Neuron (in vitro differentiated cells): ENCODE measurements around the gene BACH2.
"Not testable (repeated sequence)": the region's sequence is repeated elsewhere in the genome, so short reads cannot be mapped to it uniquely, and the experiment has no call there.

Experiments used
- H2AFZ ChIP-seq: one replicate; pipeline ENCODE4 v1.6.1; 2013; ENCODE audit warnings: low read depth, mild to moderate bottlenecking, inconsistent platforms, low read length, moderate library complexity
- H3K27me3 ChIP-seq: one replicate; pipeline ENCODE4 v1.6.1; 2013; ENCODE audit warnings: low read length; ENCODE audit not compliant: insufficient read depth
- H3K36me3 ChIP-seq: one replicate; pipeline ENCODE4 v1.6.1; 2013; ENCODE audit warnings: low read length; ENCODE audit not compliant: insufficient read depth
- H3K4me1 ChIP-seq: one replicate; pipeline ENCODE4 v1.6.1; 2013; ENCODE audit warnings: low read length; ENCODE audit not compliant: insufficient read depth
- H3K4me3 ChIP-seq: 2 replicates; pipeline ENCODE4 v1.5.1; 2013; ENCODE audit warnings: mild to moderate bottlenecking, low read length, moderate library complexity
- H3K9me3 ChIP-seq: one replicate; pipeline ENCODE4 v1.6.1; 2013; ENCODE audit warnings: low read length

The BACH2 gene

DNA sequence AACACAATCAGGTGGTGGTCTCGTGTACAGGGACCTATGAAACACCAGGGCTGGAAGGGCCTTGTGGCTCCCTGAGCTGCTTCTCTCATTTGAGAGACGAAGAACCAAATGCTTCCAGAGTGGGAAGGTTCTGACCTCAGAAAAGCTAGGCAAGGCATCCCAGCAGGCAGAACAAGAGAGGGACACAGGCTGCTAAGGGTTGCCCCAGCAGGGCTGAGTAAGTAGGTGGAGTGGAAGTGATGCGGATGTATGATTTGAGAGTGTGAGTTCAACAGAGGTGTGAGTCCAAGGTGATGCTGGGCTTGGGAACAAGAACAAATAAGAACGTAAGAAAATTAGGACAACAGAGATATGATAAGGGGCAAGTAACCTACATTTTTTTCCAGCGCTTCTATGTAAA, 147.8 kb downstream of the BACH2 start:
- no peak overlapping the region for H2AFZ ChIP-seq
- H3K4me1 ChIP-seq, result no peaks in the 10 kb centered on the region
- peaks cover 6% of the 10 kb centered on the region for H3K9me3 ChIP-seq
- no peaks in the 10 kb centered on the region for H3K27me3 ChIP-seq
- H3K36me3 ChIP-seq, result no peaks in the 10 kb centered on the region
- no peak overlapping the region for H3K4me3 ChIP-seq

DNA sequence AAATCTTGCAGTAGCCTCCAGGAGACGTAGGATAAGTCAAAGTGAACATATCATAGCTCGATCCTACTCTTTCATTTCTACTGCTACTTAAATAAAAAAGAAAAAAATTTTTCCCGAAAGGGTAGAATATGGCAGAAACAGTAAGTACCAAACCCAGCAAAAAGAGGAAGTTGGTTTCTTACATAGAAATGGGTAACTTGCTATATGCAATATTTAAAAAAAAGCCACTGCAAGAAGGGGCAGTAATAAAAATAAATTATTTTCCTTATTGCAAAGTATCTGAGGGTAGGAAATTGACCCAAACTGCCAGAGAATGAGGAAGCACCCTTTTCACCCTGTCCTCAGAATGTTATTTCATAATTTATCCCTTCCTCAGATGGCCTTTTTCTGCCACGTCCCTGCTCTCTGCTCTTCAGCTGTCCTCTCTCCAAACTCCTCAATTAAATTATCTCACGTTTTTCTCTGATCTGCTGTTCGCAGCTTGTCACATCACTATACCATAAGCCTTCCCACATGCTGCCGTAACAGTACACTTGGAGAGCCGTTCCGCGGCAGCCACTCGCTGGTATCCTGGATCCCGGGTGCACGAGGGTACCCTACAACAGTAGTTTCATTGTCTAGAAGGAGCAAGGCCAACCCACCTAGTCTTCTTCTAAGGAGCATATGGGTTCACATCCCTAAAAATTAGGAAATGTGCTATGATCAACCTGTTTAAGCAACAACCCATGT, 149.6 kb downstream of the BACH2 start:
- H3K36me3 ChIP-seq, result no peaks in the 10 kb centered on the region
- no peak overlapping the region for H3K4me3 ChIP-seq
- no peaks in the 10 kb centered on the region for H3K27me3 ChIP-seq
- peaks cover 6% of the 10 kb centered on the region for H3K9me3 ChIP-seq
- no peak overlapping the region for H2AFZ ChIP-seq
- H3K4me1 ChIP-seq, result no peaks in the 10 kb centered on the region

DNA sequence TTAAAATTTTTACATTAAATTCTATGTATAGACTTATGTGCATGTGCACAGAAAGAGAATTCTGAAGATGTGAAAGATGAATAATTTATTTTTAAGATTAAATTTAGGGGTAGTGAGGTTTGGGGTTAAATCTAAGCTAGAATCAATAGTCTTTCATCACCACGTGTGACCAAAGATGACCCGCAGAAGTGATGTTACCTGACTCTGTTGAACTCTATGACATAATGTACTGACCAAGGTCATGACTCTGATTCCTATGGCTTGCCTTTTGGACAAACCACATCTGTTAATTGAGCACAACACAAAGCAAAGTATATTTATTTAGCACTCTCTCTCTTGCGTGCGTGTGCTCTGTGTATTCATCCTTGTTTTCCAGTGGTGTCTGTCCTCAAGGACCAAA, 150.6 kb downstream of the BACH2 start:
- Histone ChIP-seq H3K36me3 (no peaks in the 10 kb centered on the region), H3K27me3 (no peaks in the 10 kb centered on the region), H3K4me3 (no peak overlapping the region), H3K9me3 (peaks cover 6% of the 10 kb centered on the region), H3K4me1 (no peaks in the 10 kb centered on the region), H2AFZ (no peak overlapping the region)

- H3K36me3 ChIP-seq, result no peaks in the 10 kb centered on the region
- no peaks in the 10 kb centered on the region for H3K27me3 ChIP-seq
- no peaks in the 10 kb centered on the region for H3K4me1 ChIP-seq
- H3K9me3 ChIP-seq, result no peaks in the 10 kb centered on the region
- no peak overlapping the region for H2AFZ ChIP-seq
- no peak overlapping the region for H3K4me3 ChIP-seq
Observed at GRCh38 chr6:90144928-90145555, 151.6 kb downstream of the BACH2 start.

GRCh38 chr6:90144396-90144795, 152.2 kb downstream of the BACH2 start:
- H3K4me3 ChIP-seq, result no peak overlapping the region
- H3K4me1 ChIP-seq, result no peaks in the 10 kb centered on the region
- no peaks in the 10 kb centered on the region for H3K27me3 ChIP-seq
- no peak overlapping the region for H2AFZ ChIP-seq
- no peaks in the 10 kb centered on the region for H3K36me3 ChIP-seq
- H3K9me3 ChIP-seq, result peaks cover 3% of the 10 kb centered on the region

- Histone ChIP-seq H3K27me3 (no peaks in the 10 kb centered on the region), H3K4me1 (peaks cover 9% of the 10 kb centered on the region), H3K9me3 (peaks cover 3% of the 10 kb centered on the region), H3K4me3 (no peak overlapping the region), H3K36me3 (no peaks in the 10 kb centered on the region), H2AFZ (no peak overlapping the region)
Observed at GRCh38 chr6:90140683-90141082, 156.0 kb downstream of the BACH2 start.

- peaks cover 3% of the 10 kb centered on the region for H3K9me3 ChIP-seq
- H3K36me3 ChIP-seq, result no peaks in the 10 kb centered on the region
- peaks cover 9% of the 10 kb centered on the region for H3K4me1 ChIP-seq
- H2AFZ ChIP-seq, result no peak overlapping the region
- no peaks in the 10 kb centered on the region for H3K27me3 ChIP-seq
- no peak overlapping the region for H3K4me3 ChIP-seq
Observed at GRCh38 chr6:90139272-90139817, 157.3 kb downstream of the BACH2 start.

DNA sequence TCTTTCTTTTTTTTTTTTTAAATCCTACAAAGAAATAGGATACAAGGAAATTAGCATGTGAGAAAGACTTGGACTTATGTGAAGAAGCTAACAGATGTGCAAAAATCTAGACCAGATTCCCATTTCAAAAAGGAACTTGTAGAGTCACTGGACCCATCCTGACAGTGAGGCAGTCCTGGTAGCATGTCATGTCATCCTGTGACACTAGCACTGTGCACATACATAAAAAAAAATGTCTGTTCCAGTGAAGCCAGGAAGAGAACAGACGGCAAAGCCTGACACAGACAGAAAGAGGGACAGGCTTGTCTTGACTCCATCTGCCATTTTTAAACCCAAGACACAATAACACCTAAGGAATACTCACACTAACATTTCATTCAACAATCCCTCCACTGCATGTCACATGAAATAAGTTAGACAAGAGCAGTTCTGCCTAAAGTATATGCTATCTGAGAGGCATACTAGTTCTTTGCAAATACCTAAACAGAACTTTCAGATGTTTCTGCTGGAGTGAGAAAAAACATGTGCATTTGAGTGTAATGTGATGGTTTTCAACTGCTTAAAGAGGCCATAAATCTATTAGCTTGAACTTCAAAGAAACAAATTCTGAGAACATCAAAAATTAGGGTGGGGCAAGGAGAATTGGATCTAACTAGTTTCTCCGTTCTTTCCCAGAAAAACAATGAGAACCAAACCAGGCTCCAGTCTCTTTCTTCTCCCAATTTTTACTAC, 159.6 kb downstream of the BACH2 start:
- Histone ChIP-seq H3K27me3 (no peaks in the 10 kb centered on the region), H3K36me3 (no peaks in the 10 kb centered on the region), H3K9me3 (peaks cover 3% of the 10 kb centered on the region), H3K4me3 (no peak overlapping the region), H3K4me1 (peaks cover 12% of the 10 kb centered on the region), H2AFZ (no peak overlapping the region)

DNA sequence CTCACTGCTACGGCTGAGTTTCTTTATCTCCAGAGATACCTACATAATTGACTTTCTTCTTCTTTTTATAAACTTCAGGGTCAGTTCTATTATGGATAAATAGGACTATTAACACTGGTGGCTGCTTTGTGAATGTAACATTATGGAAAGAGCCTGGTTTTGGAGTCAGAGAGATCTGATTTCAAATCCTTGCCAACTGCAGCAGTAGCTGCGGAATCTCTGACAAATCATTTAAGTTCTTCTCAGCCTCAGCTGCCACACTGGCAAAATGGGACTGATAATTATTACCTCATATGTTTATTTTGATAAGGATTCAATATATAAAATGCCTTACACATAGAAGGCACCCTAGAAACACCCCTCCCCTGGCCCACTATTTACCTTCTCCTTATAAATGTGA, 160.5 kb downstream of the BACH2 start:
- Histone ChIP-seq H3K36me3 (no peaks in the 10 kb centered on the region), H3K9me3 (peaks cover 3% of the 10 kb centered on the region), H3K27me3 (no peaks in the 10 kb centered on the region), H3K4me3 (no peak overlapping the region), H3K4me1 (peaks cover 12% of the 10 kb centered on the region), H2AFZ (no peak overlapping the region)

DNA sequence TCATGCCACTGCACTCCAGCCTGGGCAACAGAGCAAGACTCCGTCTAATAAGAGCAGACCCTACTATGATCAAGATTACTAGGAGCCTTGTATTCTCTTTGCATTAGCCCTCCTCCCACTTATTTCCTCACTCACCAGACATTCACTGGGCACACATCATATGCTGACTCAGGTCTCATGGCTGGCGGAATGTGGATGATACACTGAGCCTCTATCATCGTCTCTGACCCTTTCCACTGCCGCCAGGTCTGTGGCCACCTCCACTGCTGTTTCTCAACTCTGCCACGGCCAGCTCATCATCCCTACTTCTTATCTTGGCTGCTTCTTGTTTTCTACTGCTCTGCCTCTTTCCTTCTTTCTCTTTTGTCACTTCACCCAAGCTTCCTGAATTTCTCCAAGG, 161.0 kb downstream of the BACH2 start:
- H2AFZ ChIP-seq, result no peak overlapping the region
- no peaks in the 10 kb centered on the region for H3K36me3 ChIP-seq
- H3K9me3 ChIP-seq, result peaks cover 3% of the 10 kb centered on the region
- H3K27me3 ChIP-seq, result no peaks in the 10 kb centered on the region
- H3K4me1 ChIP-seq, result peaks cover 12% of the 10 kb centered on the region
- H3K4me3 ChIP-seq, result no peak overlapping the region

GRCh38 chr6:90133664-90134063, 163.0 kb downstream of the BACH2 start:
- not testable (repeated sequence) for H3K27me3 ChIP-seq, H3K4me3 ChIP-seq, H3K36me3 ChIP-seq, H2AFZ ChIP-seq, H3K9me3 ChIP-seq
- peaks cover 12% of the 10 kb centered on the region for H3K4me1 ChIP-seq

- no peak overlapping the region for H3K4me3 ChIP-seq
- no peak overlapping the region for H2AFZ ChIP-seq
- H3K9me3 ChIP-seq, result peaks cover 3% of the 10 kb centered on the region
Observed at GRCh38 chr6:90131614-90132423, 164.8 kb downstream of the BACH2 start.

More at GRCh38 chr6:90131614-90132423, 164.8 kb downstream of the BACH2 start:
- Histone ChIP-seq H3K27me3 (no peaks in the 10 kb centered on the region), H3K4me1 (peaks cover 3% of the 10 kb centered on the region), H3K36me3 (no peaks in the 10 kb centered on the region)
